OCI-LY1 (cell line): ENCODE results near the gene TENT4A.
A peak's percentile ranks its signal among the peaks of the same experiment; 100 is the strongest.

Experiments
- H2AFZ ChIP-seq: fragments of 200-600 bp; sonication (generic), shearing (Covaris generic); 2 replicates; pipeline ENCODE4 v1.6.0; 2014; ENCODE audit warnings: antibody characterized with exemption, mild to moderate bottlenecking, low read length
- H3F3A ChIP-seq: fragments of 200-600 bp; sonication (generic), shearing (Covaris generic); 2 replicates; pipeline ENCODE4 v1.6.0; 2014; ENCODE audit warnings: mild to moderate bottlenecking, antibody characterized with exemption, low read length, moderate library complexity; ENCODE audit not compliant: insufficient read depth
- H3K27ac ChIP-seq: fragments of 200-600 bp; sonication (generic); 2 replicates; pipeline ENCODE4 v1.5.1; 2014; ENCODE audit warnings: low read length, mixed run types, mild to moderate bottlenecking, low read depth; ENCODE audit not compliant: poor library complexity, severe bottlenecking
- H3K27me3 ChIP-seq: fragments of 200-600 bp; sonication (generic); 2 replicates; pipeline ENCODE4 v1.6.0; 2014; ENCODE audit warnings: antibody characterized with exemption, mild to moderate bottlenecking, low read length, moderate library complexity; ENCODE audit not compliant: insufficient read depth
- H3K36me3 ChIP-seq: fragments of 200-600 bp; sonication (generic); 2 replicates; pipeline ENCODE4 v1.6.1; 2014; ENCODE audit warnings: mild to moderate bottlenecking, antibody characterized with exemption, low read length, moderate library complexity, mixed read lengths; ENCODE audit not compliant: insufficient read depth
- H3K4me1 ChIP-seq: fragments of 200-600 bp; sonication (generic); 2 replicates; pipeline ENCODE4 v1.5.1; 2014; ENCODE audit warnings: mild to moderate bottlenecking, low read length, moderate library complexity; ENCODE audit not compliant: insufficient read depth, severe bottlenecking
- H3K4me2 ChIP-seq: fragments of 200-600 bp; sonication (generic), shearing (Covaris generic); 2 replicates; pipeline ENCODE4 v1.6.1; 2014; ENCODE audit warnings: low read length
- H3K4me3 ChIP-seq: fragments of 200-600 bp; sonication (generic); 2 replicates; pipeline ENCODE4 v1.5.1; 2014; ENCODE audit warnings: low read length, low read depth, mild to moderate bottlenecking, mixed read lengths; ENCODE audit not compliant: poor library complexity, severe bottlenecking
- H3K79me2 ChIP-seq: fragments of 200-600 bp; shearing (Covaris generic); 2 replicates; pipeline ENCODE4 v1.6.1; 2016; ENCODE audit warnings: mixed run types, low read length, mixed read lengths; ENCODE audit not compliant: insufficient read depth
- H3K9ac ChIP-seq: fragments of 200-600 bp; sonication (generic), shearing (Covaris generic); 2 replicates; pipeline ENCODE4 v1.6.1; 2014; ENCODE audit warnings: mild to moderate bottlenecking, low read length, mixed read lengths
- H3K9me2 ChIP-seq: fragments of 200-600 bp; sonication (generic), shearing (Covaris generic); 2 replicates; pipeline ENCODE4 v1.6.1; 2014; ENCODE audit warnings: low read depth, mild to moderate bottlenecking, low read length, mixed read lengths
- H3K9me3 ChIP-seq: fragments of 200-600 bp; shearing (Covaris generic); 2 replicates; pipeline ENCODE4 v1.6.1; 2014; ENCODE audit warnings: low read length, mixed read lengths
- H4K20me1 ChIP-seq: fragments of 200-600 bp; sonication (generic), shearing (Covaris generic); 2 replicates; pipeline ENCODE4 v1.6.0; 2016; ENCODE audit warnings: mild to moderate bottlenecking, low read length; ENCODE audit not compliant: insufficient read depth
- EZH2 ChIP-seq: fragments of 200-600 bp; sonication (generic), shearing (Covaris generic); IDR thresholded peaks from 2 replicates; pipeline ENCODE4 v1.8.0; 2017; ENCODE audit warnings: borderline replicate concordance, mixed run types, mild to moderate bottlenecking, antibody characterized with exemption, low read length, moderate library complexity, mixed read lengths
- TF ChIP-seq, protein P1 (sequence below): fragments of 200-600 bp; sonication (generic), shearing (Covaris generic); IDR thresholded peaks from 2 replicates; pipeline ENCODE4 v1.5.1; 2017; ENCODE audit warnings: mild to moderate bottlenecking, antibody characterized with exemption, low read length, moderate library complexity, mixed read lengths

TENT4A gene

DNA sequence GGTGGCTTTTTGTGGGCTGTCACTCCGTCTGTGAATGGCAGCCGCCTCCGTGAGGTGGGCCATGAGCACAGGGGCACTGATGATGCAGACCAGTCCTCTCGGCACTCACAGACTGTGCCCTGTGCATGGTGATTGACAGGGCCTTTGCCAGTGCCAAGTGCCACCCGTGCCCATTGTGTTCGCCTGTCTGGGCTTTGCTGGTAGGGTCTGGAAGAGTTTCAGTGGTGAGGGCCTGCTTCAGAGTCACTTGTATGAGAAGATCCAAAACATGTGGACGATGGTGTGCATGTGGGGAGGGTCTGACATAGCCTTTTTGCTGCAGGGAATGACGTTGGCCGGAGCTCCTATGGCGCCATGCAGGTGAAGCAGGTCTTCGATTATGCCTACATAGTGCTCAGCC, 34.9 kb downstream of the TENT4A start:
- Histone ChIP-seq H3K4me2 (no peak overlapping the region), H3K36me3 (peaks cover 88% of the 10 kb centered on the region), H3K27me3 (no peaks in the 10 kb centered on the region), H3F3A (no peaks in the 10 kb centered on the region), H3K9ac (no peak overlapping the region), H3K79me2 (no peaks in the 10 kb centered on the region), H2AFZ (no peak overlapping the region), H3K9me2 (no peaks in the 10 kb centered on the region), H3K27ac (no peak overlapping the region), H3K9me3 (no peaks in the 10 kb centered on the region), H3K4me1 (peaks cover 20% of the 10 kb centered on the region), H4K20me1 (no peaks in the 10 kb centered on the region), H3K4me3 (no peak overlapping the region)
- TF ChIP-seq EZH2 = no peak
- TF ChIP-seq, protein P1, sequence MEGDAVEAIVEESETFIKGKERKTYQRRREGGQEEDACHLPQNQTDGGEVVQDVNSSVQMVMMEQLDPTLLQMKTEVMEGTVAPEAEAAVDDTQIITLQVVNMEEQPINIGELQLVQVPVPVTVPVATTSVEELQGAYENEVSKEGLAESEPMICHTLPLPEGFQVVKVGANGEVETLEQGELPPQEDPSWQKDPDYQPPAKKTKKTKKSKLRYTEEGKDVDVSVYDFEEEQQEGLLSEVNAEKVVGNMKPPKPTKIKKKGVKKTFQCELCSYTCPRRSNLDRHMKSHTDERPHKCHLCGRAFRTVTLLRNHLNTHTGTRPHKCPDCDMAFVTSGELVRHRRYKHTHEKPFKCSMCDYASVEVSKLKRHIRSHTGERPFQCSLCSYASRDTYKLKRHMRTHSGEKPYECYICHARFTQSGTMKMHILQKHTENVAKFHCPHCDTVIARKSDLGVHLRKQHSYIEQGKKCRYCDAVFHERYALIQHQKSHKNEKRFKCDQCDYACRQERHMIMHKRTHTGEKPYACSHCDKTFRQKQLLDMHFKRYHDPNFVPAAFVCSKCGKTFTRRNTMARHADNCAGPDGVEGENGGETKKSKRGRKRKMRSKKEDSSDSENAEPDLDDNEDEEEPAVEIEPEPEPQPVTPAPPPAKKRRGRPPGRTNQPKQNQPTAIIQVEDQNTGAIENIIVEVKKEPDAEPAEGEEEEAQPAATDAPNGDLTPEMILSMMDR = no peak

- no peaks in the 10 kb centered on the region for H3K9me3 ChIP-seq
- no peaks in the 10 kb centered on the region for H4K20me1 ChIP-seq
- H3F3A ChIP-seq = no peaks in the 10 kb centered on the region
- H3K9me2 ChIP-seq = no peaks in the 10 kb centered on the region
- H3K36me3 ChIP-seq = peaks cover 90% of the 10 kb centered on the region
- no peak overlapping the region for H3K27ac ChIP-seq
- H3K79me2 ChIP-seq = no peaks in the 10 kb centered on the region
- no peak for TF ChIP-seq EZH2
- TF ChIP-seq, protein P1 = no peak
- peaks cover 20% of the 10 kb centered on the region for H3K4me1 ChIP-seq
- H3K27me3 ChIP-seq = no peaks in the 10 kb centered on the region
- no peak overlapping the region for H3K4me2 ChIP-seq
- H3K9ac ChIP-seq = no peak overlapping the region
- no peak overlapping the region for H2AFZ ChIP-seq
- H3K4me3 ChIP-seq = no peak overlapping the region
These were observed 35.9 kb downstream of the TENT4A start for GRCh38 chr5:6749026-6749716.

DNA sequence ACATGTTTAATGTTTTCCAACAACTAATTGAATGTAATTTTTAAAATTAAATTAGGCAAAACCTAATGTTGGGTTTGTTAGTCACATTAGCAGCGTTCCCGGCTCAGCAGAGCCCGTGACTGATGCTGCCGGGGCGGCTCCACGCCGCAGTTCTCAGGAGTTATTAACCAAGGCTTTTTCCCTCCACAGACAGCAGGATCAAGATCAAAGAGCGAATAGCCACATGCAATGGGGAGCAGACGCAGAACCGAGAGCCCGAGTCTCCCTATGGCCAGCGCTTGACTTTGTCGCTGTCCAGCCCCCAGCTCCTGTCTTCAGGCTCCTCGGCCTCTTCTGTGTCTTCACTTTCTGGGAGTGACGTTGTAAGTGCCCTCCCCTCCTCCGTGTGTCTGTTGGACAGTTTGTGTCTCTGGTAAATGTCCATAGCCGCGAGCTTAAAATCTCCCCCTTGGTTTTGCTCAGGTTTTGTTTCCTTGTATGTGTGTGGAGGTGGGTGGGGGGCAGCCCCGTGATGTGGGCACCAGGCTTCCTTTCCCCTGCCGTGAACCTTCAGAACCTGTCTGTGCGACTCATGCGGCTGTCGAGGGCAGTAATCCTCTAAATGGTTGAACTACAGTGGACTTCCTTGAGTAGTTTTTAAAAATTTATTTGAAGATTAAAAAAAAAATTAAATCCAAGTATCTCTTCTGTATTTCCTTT, 37.1 kb downstream of the TENT4A start:
- no peaks in the 10 kb centered on the region for H3K9me3 ChIP-seq
- H3K79me2 ChIP-seq = no peaks in the 10 kb centered on the region
- H2AFZ ChIP-seq = no peak overlapping the region
- H3K4me2 ChIP-seq = no peak overlapping the region
- H3K27ac ChIP-seq = peak overlapping the region; percentile 41
- H3K4me1 ChIP-seq = peaks cover 20% of the 10 kb centered on the region
- no peak overlapping the region for H3K9ac ChIP-seq
- no peaks in the 10 kb centered on the region for H3F3A ChIP-seq
- H3K9me2 ChIP-seq = no peaks in the 10 kb centered on the region
- peaks cover 93% of the 10 kb centered on the region for H3K36me3 ChIP-seq
- TF ChIP-seq, protein P1 = no peak
- TF ChIP-seq EZH2 = no peak
- no peaks in the 10 kb centered on the region for H4K20me1 ChIP-seq
- H3K4me3 ChIP-seq = no peak overlapping the region
- H3K27me3 ChIP-seq = no peaks in the 10 kb centered on the region
